ENCODE results near the gene MED25. TPM values are rescaled to one million over a fixed set of nuclear protein-coding genes. Genes with fewer than 3 reads are reported as not detected.
"Not testable (repeated sequence)": the region's sequence is repeated elsewhere in the genome, so short reads cannot be mapped to it uniquely, and the experiment has no call there.

The MED25 gene
- total RNA-seq, 2 donors from 2014 or later, result 46.1 to 77.2 TPM

DNA sequence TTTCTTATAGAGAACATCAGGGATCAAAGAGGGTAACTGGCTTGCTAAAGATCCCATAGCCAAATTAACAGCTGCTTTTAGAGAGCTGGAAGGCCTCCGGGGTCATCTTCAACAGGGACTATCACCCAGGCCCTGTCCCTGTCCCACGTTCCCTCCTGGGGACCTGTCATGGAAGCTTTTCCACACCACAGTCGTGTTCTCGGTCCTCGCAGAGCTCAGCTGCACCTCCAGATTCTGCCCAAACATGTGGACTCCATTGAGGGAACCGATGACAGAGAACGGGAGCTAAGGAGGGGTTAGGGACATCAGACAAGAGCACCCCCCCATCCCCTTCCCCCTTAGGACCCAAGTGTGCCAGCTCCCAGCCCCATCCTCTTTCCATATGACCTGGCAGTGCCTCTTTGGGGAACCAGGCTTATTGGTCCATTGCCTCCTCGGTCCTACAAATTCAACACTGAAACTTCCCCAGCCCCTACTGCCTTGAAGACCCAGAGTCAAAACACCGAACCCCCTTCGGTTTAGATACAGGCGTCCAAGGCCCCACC, 5.6 kb upstream of the MED25 start:
- H3K4me1 ChIP-seq, result no peaks in the 10 kb centered on the region
- peak overlapping the region; percentile 45 to 79 for H3K9ac ChIP-seq (ENCODE audit: low read depth in 2 of 2, low read length in 2 of 2)
- no peaks in the 10 kb centered on the region for H3K9me3 ChIP-seq
- TF ChIP-seq, protein P1, sequence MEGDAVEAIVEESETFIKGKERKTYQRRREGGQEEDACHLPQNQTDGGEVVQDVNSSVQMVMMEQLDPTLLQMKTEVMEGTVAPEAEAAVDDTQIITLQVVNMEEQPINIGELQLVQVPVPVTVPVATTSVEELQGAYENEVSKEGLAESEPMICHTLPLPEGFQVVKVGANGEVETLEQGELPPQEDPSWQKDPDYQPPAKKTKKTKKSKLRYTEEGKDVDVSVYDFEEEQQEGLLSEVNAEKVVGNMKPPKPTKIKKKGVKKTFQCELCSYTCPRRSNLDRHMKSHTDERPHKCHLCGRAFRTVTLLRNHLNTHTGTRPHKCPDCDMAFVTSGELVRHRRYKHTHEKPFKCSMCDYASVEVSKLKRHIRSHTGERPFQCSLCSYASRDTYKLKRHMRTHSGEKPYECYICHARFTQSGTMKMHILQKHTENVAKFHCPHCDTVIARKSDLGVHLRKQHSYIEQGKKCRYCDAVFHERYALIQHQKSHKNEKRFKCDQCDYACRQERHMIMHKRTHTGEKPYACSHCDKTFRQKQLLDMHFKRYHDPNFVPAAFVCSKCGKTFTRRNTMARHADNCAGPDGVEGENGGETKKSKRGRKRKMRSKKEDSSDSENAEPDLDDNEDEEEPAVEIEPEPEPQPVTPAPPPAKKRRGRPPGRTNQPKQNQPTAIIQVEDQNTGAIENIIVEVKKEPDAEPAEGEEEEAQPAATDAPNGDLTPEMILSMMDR (IDR thresholded peaks at IDR 0.05), result no peak
- H3K4me3 ChIP-seq, result peak overlapping the region; percentile 63
- DNase-seq, result no peak
- no peaks in the 10 kb centered on the region for H3K36me3 ChIP-seq
- peak overlapping the region; percentile 76 for H3K27ac ChIP-seq
- H3K27me3 ChIP-seq, result no peaks in the 10 kb centered on the region
- intact Hi-C loops (cut with DNase I), result loop anchor here (10.0 kb wide), 1 partner anchor 52 kb away; the partner anchor contains the start of gene PNKP

GRCh38 chr19:49812997-49813861, 4.9 kb upstream of the MED25 start, which contains the start of gene FUZ:
Gene FUZ, minus strand, starts transcription at chr19:49813292. Its CDS starts 186 bp downstream, at chr19:49813106.
- H3K9ac ChIP-seq (ENCODE audit: low read depth in 2 of 2, low read length in 2 of 2), result peak within 1 kb of the TSS; percentile 45 to 79
- TF ChIP-seq, protein P1 (IDR thresholded peaks at IDR 0.05), result no peak
- H3K36me3 ChIP-seq, result no peaks in the 10 kb centered on the region
- DNase-seq, result peak; percentile 97
- no peaks in the 10 kb centered on the region for H3K9me3 ChIP-seq
- no peaks in the 10 kb centered on the region for H3K27me3 ChIP-seq
- peak within 1 kb of the TSS; percentile 63 for H3K4me3 ChIP-seq
- intact Hi-C loops (cut with DNase I), result loop anchor here (10.0 kb wide), 1 partner anchor 52 kb away; the partner anchor contains the start of gene PNKP
- H3K27ac ChIP-seq, result peak within 1 kb of the TSS; percentile 76
- no peaks in the 10 kb centered on the region for H3K4me1 ChIP-seq

- Histone ChIP-seq H3K9ac (ENCODE audit: low read depth in 2 of 2, low read length in 2 of 2) (no peak overlapping the region), H3K27me3 (no peaks in the 10 kb centered on the region), H3K4me1 (no peaks in the 10 kb centered on the region), H3K36me3 (no peaks in the 10 kb centered on the region), H3K4me3 (no peak overlapping the region), H3K27ac (peak overlapping the region; percentile 76), H3K9me3 (no peaks in the 10 kb centered on the region)
- TF ChIP-seq, protein P1 (IDR thresholded peaks at IDR 0.05), result no peak
- no peak for DNase-seq
- intact Hi-C loops (cut with DNase I), result loop anchor here (10.0 kb wide), 1 partner anchor 51 kb away; the partner anchor contains the start of gene PNKP
Observed at GRCh38 chr19:49814010-49814409, 4.1 kb upstream of the MED25 start.

DNA sequence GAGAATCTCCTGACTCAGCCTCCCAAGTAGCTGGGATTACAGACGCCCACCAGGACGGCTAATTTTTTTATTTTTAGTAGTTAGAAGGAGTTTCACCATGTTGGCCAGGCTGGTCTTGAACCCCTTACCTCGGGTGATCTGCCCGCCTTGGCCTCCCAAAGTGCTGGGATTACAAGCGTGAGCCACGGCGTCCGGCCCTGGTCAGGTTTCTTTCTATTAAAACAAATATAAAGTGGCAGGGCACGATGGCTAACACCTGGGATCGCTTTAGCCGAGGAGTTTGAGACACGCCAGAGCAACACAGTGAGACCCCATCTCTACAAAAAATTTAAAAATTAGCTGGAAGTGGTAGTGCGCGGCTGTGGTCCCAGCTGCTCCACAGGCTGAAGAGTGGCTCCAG, 1.5 kb upstream of the MED25 start:
- H3K9me3 ChIP-seq, result no peaks in the 10 kb centered on the region
- DNase-seq, result no peak
- intact Hi-C loops (cut with DNase I), result loop anchor here (10.0 kb wide), 1 partner anchor 48 kb away; the partner anchor contains the start of gene PNKP
- no peak overlapping the region for H3K4me3 ChIP-seq
- TF ChIP-seq, protein P1 (IDR thresholded peaks at IDR 0.05), result no peak
- H3K4me1 ChIP-seq, result no peaks in the 10 kb centered on the region
- H3K27ac ChIP-seq, result peak overlapping the region; percentile 91
- H3K9ac ChIP-seq (ENCODE audit: low read depth in 2 of 2, low read length in 2 of 2), result no peak overlapping the region
- no peaks in the 10 kb centered on the region for H3K27me3 ChIP-seq
- H3K36me3 ChIP-seq, result no peaks in the 10 kb centered on the region

GRCh38 chr19:49818649-49819370, 721 bp downstream of the MED25 start:
- Histone ChIP-seq H3K9me3 (no peaks in the 10 kb centered on the region), H3K4me3 (peak overlapping the region; percentile 63), H3K27ac (peak overlapping the region; percentile 91), H3K9ac (ENCODE audit: low read depth in 2 of 2, low read length in 2 of 2) (peak overlapping the region; percentile 86 to 92), H3K27me3 (no peaks in the 10 kb centered on the region), H3K36me3 (no peaks in the 10 kb centered on the region), H3K4me1 (no peaks in the 10 kb centered on the region)
- no peak for DNase-seq
- intact Hi-C loops (cut with DNase I), result loop anchor here (10.0 kb wide), 1 partner anchor 46 kb away; the partner anchor contains the start of gene PNKP
- TF ChIP-seq, protein P1 (IDR thresholded peaks at IDR 0.05), result no peak

- H3K4me3 ChIP-seq, H3K27ac ChIP-seq, H3K36me3 ChIP-seq, H3K9me3 ChIP-seq, DNase-seq, H3K27me3 ChIP-seq, H3K4me1 ChIP-seq: not testable (repeated sequence)
- intact Hi-C loops (cut with DNase I), result loop anchor here (10.0 kb wide), 1 partner anchor 45 kb away; the partner anchor contains the start of gene PNKP
- H3K9ac ChIP-seq (ENCODE audit: low read depth in 2 of 2, low read length in 2 of 2), result peak overlapping the region; percentile 86 to 92
Observed at GRCh38 chr19:49819452-49820115, 1.5 kb downstream of the MED25 start.

Measured in colonic mucosa (tissue), 4 donors.